ENCODE results near the gene TPD52L1. TPM values are rescaled to one million over a fixed set of nuclear protein-coding genes. Genes with fewer than 3 reads are reported as not detected.

TPD52L1 gene
- total and polyA plus RNA-seq, 2 experiments from 2014 or later, result 171 to 182 TPM

DNA sequence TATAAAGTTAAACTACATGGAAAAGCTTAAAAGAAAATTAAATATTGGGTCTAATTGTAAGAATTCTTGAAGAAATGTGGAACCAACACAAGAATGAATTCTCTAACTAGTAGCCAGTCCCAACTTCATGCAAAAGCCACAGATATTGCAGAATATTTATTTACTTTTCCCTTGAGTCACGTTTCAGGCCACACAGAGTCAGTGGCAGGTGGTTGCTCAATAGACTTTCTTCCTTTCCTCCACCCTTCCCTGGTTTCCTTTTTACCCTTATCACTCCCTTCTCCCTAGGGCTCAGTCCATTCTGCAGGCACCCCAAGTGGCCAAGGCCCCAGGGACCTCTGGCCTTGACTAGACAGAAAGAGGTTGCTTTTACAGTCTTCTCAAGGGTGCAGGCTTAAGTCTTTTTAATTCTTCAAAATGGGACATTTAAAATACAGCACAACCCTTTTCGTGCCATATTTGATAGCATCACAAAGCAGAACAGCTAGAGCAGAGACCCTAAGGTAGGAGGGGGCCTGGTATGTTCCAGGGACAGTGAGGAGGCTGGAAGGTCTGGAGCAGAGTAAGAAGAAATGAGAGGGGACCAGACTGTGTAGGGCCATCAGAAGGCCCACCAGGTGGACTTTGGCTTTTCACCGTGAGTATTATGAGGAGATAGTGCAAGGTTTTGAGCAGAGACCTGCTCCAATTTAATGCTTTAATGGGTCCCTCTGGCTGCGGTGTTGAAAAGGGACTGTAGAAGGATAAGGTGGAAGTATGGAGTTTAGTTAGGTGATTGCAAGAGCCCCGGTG is 83.2 kb downstream of the TPD52L1 start:
- no peaks in the 10 kb centered on the region for H3K36me3 ChIP-seq (replicated peaks; ENCODE audit: insufficient read depth, low read depth)
- no peaks in the 10 kb centered on the region for H3K27me3 ChIP-seq
- H3K27ac ChIP-seq, result no peak overlapping the region
- no peak for TF ChIP-seq EZH2 (IDR thresholded peaks at IDR 0.05; ENCODE audit: borderline replicate concordance)
- TF ChIP-seq, protein P1, sequence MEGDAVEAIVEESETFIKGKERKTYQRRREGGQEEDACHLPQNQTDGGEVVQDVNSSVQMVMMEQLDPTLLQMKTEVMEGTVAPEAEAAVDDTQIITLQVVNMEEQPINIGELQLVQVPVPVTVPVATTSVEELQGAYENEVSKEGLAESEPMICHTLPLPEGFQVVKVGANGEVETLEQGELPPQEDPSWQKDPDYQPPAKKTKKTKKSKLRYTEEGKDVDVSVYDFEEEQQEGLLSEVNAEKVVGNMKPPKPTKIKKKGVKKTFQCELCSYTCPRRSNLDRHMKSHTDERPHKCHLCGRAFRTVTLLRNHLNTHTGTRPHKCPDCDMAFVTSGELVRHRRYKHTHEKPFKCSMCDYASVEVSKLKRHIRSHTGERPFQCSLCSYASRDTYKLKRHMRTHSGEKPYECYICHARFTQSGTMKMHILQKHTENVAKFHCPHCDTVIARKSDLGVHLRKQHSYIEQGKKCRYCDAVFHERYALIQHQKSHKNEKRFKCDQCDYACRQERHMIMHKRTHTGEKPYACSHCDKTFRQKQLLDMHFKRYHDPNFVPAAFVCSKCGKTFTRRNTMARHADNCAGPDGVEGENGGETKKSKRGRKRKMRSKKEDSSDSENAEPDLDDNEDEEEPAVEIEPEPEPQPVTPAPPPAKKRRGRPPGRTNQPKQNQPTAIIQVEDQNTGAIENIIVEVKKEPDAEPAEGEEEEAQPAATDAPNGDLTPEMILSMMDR (IDR thresholded peaks at IDR 0.05; ENCODE audit: poor library complexity), result no peak
- TF ChIP-seq EZH2phosphoT487 (IDR thresholded peaks at IDR 0.05; ENCODE audit: low read depth, severe bottlenecking, unreplicated experiment), result no peak
- H4K20me1 ChIP-seq (ENCODE audit: insufficient read depth, poor library complexity, severe bottlenecking), result no peaks in the 10 kb centered on the region
- H3K4me2 ChIP-seq, result no peak overlapping the region
- WGBS (ENCODE audit: low lambda C conversion rate, missing lambda C conversion rate), result 88% methylated on average over 5 of the region's 5 CpGs
- no peak overlapping the region for H3K4me3 ChIP-seq
- peaks cover 5% of the 10 kb centered on the region for H3K79me2 ChIP-seq
- DNase-seq (ENCODE audit: low spot score), result no peak
- no peaks in the 10 kb centered on the region for H3K9me3 ChIP-seq (ENCODE audit: low read depth)
- no peak overlapping the region for H2AFZ ChIP-seq
- no peaks in the 10 kb centered on the region for H3K9me2 ChIP-seq (replicated peaks; ENCODE audit: insufficient read depth)
- peaks cover 24% of the 10 kb centered on the region for H3K4me1 ChIP-seq (ENCODE audit: insufficient read depth)

DNA sequence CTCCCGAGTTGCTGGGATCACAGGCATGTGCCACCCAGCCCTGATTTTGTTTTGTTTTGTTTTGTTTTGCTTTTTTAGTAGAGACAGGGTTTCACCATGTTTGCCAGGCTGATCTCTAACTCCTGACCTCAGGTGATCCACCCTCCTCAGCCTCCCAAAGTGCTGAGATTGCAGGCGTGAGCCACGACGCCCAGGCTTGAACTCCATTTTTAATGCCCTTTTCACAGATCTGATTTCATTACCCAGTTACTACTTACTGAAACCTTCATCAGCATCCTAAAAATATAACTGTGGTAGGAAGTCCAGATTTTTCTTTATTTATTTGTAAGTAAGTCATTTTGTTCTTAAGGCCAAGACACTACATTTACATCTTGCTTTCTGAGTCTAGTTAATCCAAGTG is 84.2 kb downstream of the TPD52L1 start:
- Histone ChIP-seq H4K20me1 (ENCODE audit: insufficient read depth, poor library complexity, severe bottlenecking) (no peaks in the 10 kb centered on the region), H3K9me2 (replicated peaks; ENCODE audit: insufficient read depth) (no peaks in the 10 kb centered on the region), H3K27ac (no peak overlapping the region), H2AFZ (no peak overlapping the region), H3K4me1 (ENCODE audit: insufficient read depth) (peaks cover 18% of the 10 kb centered on the region), H3K36me3 (replicated peaks; ENCODE audit: insufficient read depth, low read depth) (no peaks in the 10 kb centered on the region), H3K4me2 (no peak overlapping the region), H3K79me2 (peaks cover 13% of the 10 kb centered on the region), H3K9me3 (ENCODE audit: low read depth) (no peaks in the 10 kb centered on the region), H3K27me3 (no peaks in the 10 kb centered on the region), H3K4me3 (no peak overlapping the region)
- WGBS (ENCODE audit: low lambda C conversion rate, missing lambda C conversion rate), result 97% methylated on average over 4 of the region's 4 CpGs
- no peak for TF ChIP-seq EZH2 (IDR thresholded peaks at IDR 0.05; ENCODE audit: borderline replicate concordance)
- TF ChIP-seq EZH2phosphoT487 (IDR thresholded peaks at IDR 0.05; ENCODE audit: low read depth, severe bottlenecking, unreplicated experiment), result no peak
- TF ChIP-seq, protein P1 (IDR thresholded peaks at IDR 0.05; ENCODE audit: poor library complexity), result no peak
- DNase-seq (ENCODE audit: low spot score), result no peak

GRCh38 chr6:125245109-125245508 is 91.5 kb downstream of the TPD52L1 start:
- Histone ChIP-seq H3K27me3 (no peaks in the 10 kb centered on the region), H4K20me1 (ENCODE audit: insufficient read depth, poor library complexity, severe bottlenecking) (no peaks in the 10 kb centered on the region), H3K27ac (peak overlapping the region; percentile 21), H3K79me2 (peaks cover 26% of the 10 kb centered on the region), H3K9me2 (replicated peaks; ENCODE audit: insufficient read depth) (no peaks in the 10 kb centered on the region), H2AFZ (no peak overlapping the region), H3K4me1 (ENCODE audit: insufficient read depth) (no peaks in the 10 kb centered on the region), H3K9me3 (ENCODE audit: low read depth) (no peaks in the 10 kb centered on the region), H3K4me3 (no peak overlapping the region), H3K4me2 (no peak overlapping the region), H3K36me3 (replicated peaks; ENCODE audit: insufficient read depth, low read depth) (no peaks in the 10 kb centered on the region)
- no peak for DNase-seq (ENCODE audit: low spot score)
- 71% methylated on average over 4 of the region's 4 CpGs for WGBS (ENCODE audit: low lambda C conversion rate, missing lambda C conversion rate)
- TF ChIP-seq EZH2 (IDR thresholded peaks at IDR 0.05; ENCODE audit: borderline replicate concordance), result no peak
- no peak for TF ChIP-seq EZH2phosphoT487 (IDR thresholded peaks at IDR 0.05; ENCODE audit: low read depth, severe bottlenecking, unreplicated experiment)
- TF ChIP-seq, protein P1 (IDR thresholded peaks at IDR 0.05; ENCODE audit: poor library complexity), result no peak

Measured in hepatocyte (in vitro differentiated cells).